VCaP (cell line): Measurements from ENCODE around the gene CRYBA2.

Source experiments
- H3K27ac ChIP-seq: fragments of 450-650 bp; 2 replicates; pipeline ENCODE4 v1.5.1; 2017
- CTCF ChIP-seq: fragments of 450-650 bp; conservative IDR thresholded peaks from 2 replicates; pipeline ENCODE4 v1.5.1; 2017; ENCODE audit warnings: mild to moderate bottlenecking, moderate library complexity

The CRYBA2 gene

GRCh38 chr2:218958276-218958675, 34.9 kb downstream of the CRYBA2 start:
- H3K27ac ChIP-seq: no peak overlapping the region
- no peak for TF ChIP-seq CTCF

GRCh38 chr2:218957671-218958070, 35.6 kb downstream of the CRYBA2 start:
- H3K27ac ChIP-seq: no peak overlapping the region
- no peak for TF ChIP-seq CTCF

- TF ChIP-seq CTCF: no peak
- no peak overlapping the region for H3K27ac ChIP-seq
Observed at GRCh38 chr2:218956039-218956438, 37.2 kb downstream of the CRYBA2 start.

- no peak for TF ChIP-seq CTCF
Observed at GRCh38 chr2:218954541-218955300, 38.5 kb downstream of the CRYBA2 start.

GRCh38 chr2:218953366-218953954, 39.8 kb downstream of the CRYBA2 start:
- no peak for TF ChIP-seq CTCF
- H3K27ac ChIP-seq: no peak overlapping the region

More at GRCh38 chr2:218954541-218955300, 38.5 kb downstream of the CRYBA2 start:
- H3K27ac ChIP-seq: no peak overlapping the region

- TF ChIP-seq CTCF: no peak
- no peak overlapping the region for H3K27ac ChIP-seq
Observed at GRCh38 chr2:218952160-218952559, 41.1 kb downstream of the CRYBA2 start.

- H3K27ac ChIP-seq: no peak overlapping the region
Observed at GRCh38 chr2:218946621-218947020, 46.6 kb downstream of the CRYBA2 start.

More at GRCh38 chr2:218946621-218947020, 46.6 kb downstream of the CRYBA2 start:
- no peak for TF ChIP-seq CTCF
